ENCODE data around the gene GRXCR2. TPM values are rescaled to one million over a fixed set of nuclear protein-coding genes. Genes with fewer than 3 reads are reported as not detected.
A peak's percentile ranks its signal among the peaks of the same experiment; 100 is the strongest.

Gene GRXCR2
- total RNA-seq, 1 experiment from 2014 or later: not detected

GRCh38 chr5:145847499-145848497, 25.0 kb downstream of the GRXCR2 start:
- H3K36me3 ChIP-seq (ENCODE audit: control insufficient read depth in 1 of 2, insufficient read depth in 2 of 2, low read length in 2 of 2): no peaks in the 10 kb centered on the region
- ChIA-PET RAD21 (ENCODE audit: low non-redundant PET in 1 of 2, low total read pairs in 2 of 2, uncharacterized antibody in 2 of 2, unreplicated experiment in 2 of 2) (interaction anchor here in 1 of 2 experiments (1.7 kb wide), 1 partner anchor 13 kb away, joined by 3 read pairs; the partner anchor contains the start of gene PRELID2), CTCF (interaction anchor here (1.1 kb wide), 1 partner anchor 40 kb away, joined by 3 read pairs; no protein-coding TSS in a partner anchor), POLR2A (interaction anchor here (0.9 kb wide), 1 partner anchor 13 kb away, joined by 4 read pairs; the partner anchor contains the start of gene PRELID2)
- no TSS peak for BruUV-seq (replicated peaks)
- ATAC-seq (peak; percentile 81), DNase-seq (ENCODE audit: low read depth, low spot score) (peak; percentile 40)
- H3K4me2 ChIP-seq (ENCODE audit: low read length): peak overlapping the region; percentile 49
- no peaks in the 10 kb centered on the region for H4K20me1 ChIP-seq (ENCODE audit: insufficient read depth)
- no peak overlapping the region; a peak in 1 of 4 replicates for H3K4me3 ChIP-seq (replicated peaks in 1 of 2; ENCODE audit: low read depth in 1 of 2, low read length in 2 of 2)
- H3K4me1 ChIP-seq (ENCODE audit: control insufficient read depth in 1 of 2, insufficient read depth in 2 of 2, low read length in 2 of 2): peaks cover 0 to 28% of the 10 kb centered on the region in 2 experiments; a peak in 2 of 4 replicates
- no peaks in the 10 kb centered on the region for H3K79me2 ChIP-seq (ENCODE audit: insufficient read depth, low read length)
- H3K9me2 ChIP-seq (ENCODE audit: insufficient read depth): no peaks in the 10 kb centered on the region
- TF ChIP-seq ATF3 (IDR thresholded peaks at IDR 0.05) (no peak), JUND (IDR thresholded peaks at IDR 0.05) (peak; percentile 36), REST (IDR thresholded peaks at IDR 0.05; ENCODE audit: low read depth) (no peak), ZNF274 (IDR thresholded peaks at IDR 0.05; ENCODE audit: low read depth, low read length) (no peak), SP1 (IDR thresholded peaks at IDR 0.05; ENCODE audit: low read depth) (0 out of 2 replicates have a peak, but pooled peaks have one; percentile 35), ZFX (IDR thresholded peaks at IDR 0.05) (no peak), ELF1 (IDR thresholded peaks at IDR 0.05; ENCODE audit: borderline replicate concordance, low read depth) (no peak), CBX3 (IDR thresholded peaks at IDR 0.05; ENCODE audit: low read depth) (peak; percentile 72; the same call in 1 of the 2 replicates), SRF (IDR thresholded peaks at IDR 0.05; ENCODE audit: low read depth) (peak; percentile 64; the same call in 1 of the 2 replicates), ZBTB33 (IDR thresholded peaks at IDR 0.05; ENCODE audit: extremely low read depth, insufficient replicate concordance, low read length) (no peak), TCF7L2 (IDR thresholded peaks at IDR 0.05; ENCODE audit: borderline replicate concordance, extremely low read depth, insufficient read depth, insufficient read length) (no peak), EGR1 (IDR thresholded peaks at IDR 0.05; ENCODE audit: low read depth) (no peak), MAX (IDR thresholded peaks at IDR 0.05) (peak; percentile 41; the same call in 1 of the 2 replicates), FOSL1 (IDR thresholded peaks at IDR 0.05; ENCODE audit: low read depth) (peak; percentile 67)
- peak overlapping the region; percentile 87 for H2AFZ ChIP-seq (ENCODE audit: low read depth, low read length, poor library complexity, severe bottlenecking)
- no peak overlapping the region for H3K27ac ChIP-seq (ENCODE audit: low read depth, low read length)
- no peaks in the 10 kb centered on the region for H3K9me3 ChIP-seq (ENCODE audit: control insufficient read depth in 1 of 2, insufficient read depth in 1 of 2, low read depth in 1 of 2, low read length in 2 of 2)
- H3K9ac ChIP-seq (ENCODE audit: low read length): no peak overlapping the region
- intact Hi-C loops (cut with micrococcal nuclease): no loop called here
- no peaks in the 10 kb centered on the region for H3K27me3 ChIP-seq (ENCODE audit: insufficient read depth, low read length)

All from HCT116 (cell line).